WTC11 (cell line): ENCODE measurements around the gene KCNAB3. TPM values are rescaled to one million over a fixed set of nuclear protein-coding genes. Genes with fewer than 3 reads are reported as not detected.
A peak's percentile ranks its signal among the peaks of the same experiment; 100 is the strongest.

Experiments
- AFF4 ChIP-seq: sonication (generic); formaldehyde crosslinking; IDR thresholded peaks from 2 replicates; pipeline ENCODE4 v1.8.1; 2023; ENCODE audit warnings: mild to moderate bottlenecking, missing genetic modification reagents, borderline replicate concordance
- ARID4B ChIP-seq: sonication (generic); formaldehyde crosslinking; IDR thresholded peaks from 2 replicates; pipeline ENCODE4 v1.8.0; 2023; ENCODE audit warnings: missing genetic modification reagents, mild to moderate bottlenecking, borderline replicate concordance
- CBFB ChIP-seq: sonication (generic); formaldehyde crosslinking; IDR thresholded peaks from 2 replicates; pipeline ENCODE4 v1.8.1; 2022; ENCODE audit warnings: mild to moderate bottlenecking, low read depth, missing genetic modification reagents
- CDX4 ChIP-seq: fragments of 250-450 bp; sonication (Bioruptor Pico); IDR thresholded peaks from 2 replicates; pipeline ENCODE4 v1.9.0; 2021; ENCODE audit warnings: moderate library complexity, mild to moderate bottlenecking, inconsistent platforms, borderline replicate concordance
- E2F5 ChIP-seq: sonication (generic); formaldehyde crosslinking; IDR thresholded peaks from 2 replicates; pipeline ENCODE4 v1.8.1; 2022; ENCODE audit warnings: mild to moderate bottlenecking, moderate library complexity, missing genetic modification reagents
- HMGA2 ChIP-seq: fragments of 250-450 bp; sonication (Bioruptor Pico); IDR thresholded peaks from 2 replicates; pipeline ENCODE4 v1.4.0; 2021; ENCODE audit warnings: mild to moderate bottlenecking, moderate library complexity
- HMGXB4 ChIP-seq: sonication (generic); formaldehyde crosslinking; IDR thresholded peaks from 2 replicates; pipeline ENCODE4 v1.8.1; 2023; ENCODE audit warnings: mild to moderate bottlenecking, moderate library complexity, missing genetic modification reagents
- KAT7 ChIP-seq: sonication (generic); formaldehyde crosslinking; IDR thresholded peaks from 2 replicates; pipeline ENCODE4 v1.8.1; 2023; ENCODE audit warnings: missing genetic modification reagents, mild to moderate bottlenecking, borderline replicate concordance
- MAX ChIP-seq: sonication (generic); formaldehyde crosslinking; IDR thresholded peaks from 2 replicates; pipeline ENCODE4 v1.8.0; 2022; ENCODE audit warnings: mild to moderate bottlenecking, missing genetic modification reagents
- MLX ChIP-seq: sonication (generic); formaldehyde crosslinking; IDR thresholded peaks from 2 replicates; pipeline ENCODE4 v1.8.1; 2023; ENCODE audit warnings: mild to moderate bottlenecking, missing genetic modification reagents, moderate library complexity
- NR3C1 ChIP-seq: sonication (generic); formaldehyde crosslinking; conservative IDR thresholded peaks from 2 replicates; pipeline ENCODE4 v1.8.1; 2023; ENCODE audit warnings: low read depth, mild to moderate bottlenecking, missing genetic modification reagents
- PREB ChIP-seq: sonication (generic); formaldehyde crosslinking; IDR thresholded peaks from 2 replicates; pipeline ENCODE4 v1.8.1; 2022; ENCODE audit warnings: mild to moderate bottlenecking, missing genetic modification reagents, moderate library complexity, borderline replicate concordance
- RORB ChIP-seq: fragments of 250-450 bp; sonication (Bioruptor Pico); IDR thresholded peaks from 2 replicates; pipeline ENCODE4 v1.9.0; 2021; ENCODE audit warnings: mild to moderate bottlenecking
- SMAD3 ChIP-seq: sonication (generic); formaldehyde crosslinking; IDR thresholded peaks from 2 replicates; pipeline ENCODE4 v1.8.0; 2022; ENCODE audit warnings: missing genetic modification reagents, mild to moderate bottlenecking, borderline replicate concordance
- SMAD4 ChIP-seq: sonication (generic); formaldehyde crosslinking; IDR thresholded peaks from 2 replicates; pipeline ENCODE4 v1.8.0; 2022; ENCODE audit warnings: mild to moderate bottlenecking, missing genetic modification reagents
- USF1 ChIP-seq: sonication (generic); formaldehyde crosslinking; IDR thresholded peaks from 2 replicates; pipeline ENCODE4 v1.8.0; 2022; ENCODE audit warnings: mild to moderate bottlenecking, missing genetic modification reagents
- ZNF532 ChIP-seq: fragments of 250-450 bp; sonication (Bioruptor Pico); IDR thresholded peaks from 2 replicates; pipeline ENCODE4 v1.9.0; 2021; ENCODE audit warnings: mild to moderate bottlenecking, borderline replicate concordance
- total RNA-seq: library from RNA; stranded (reverse); gene quantifications from 3 replicates; pipeline ENCODE4 v1.2.3, GENCODE V29; 2021

Gene KCNAB3
- total RNA-seq, 1 experiment from 2014 or later = 3.2 TPM

GRCh38 chr17:7931709-7932482 is 2.2 kb upstream of the KCNAB3 start, which contains the start of the genes CNTROB and TRAPPC1 (continued):
- TF ChIP-seq NR3C1 = no peak
- no peak for TF ChIP-seq AFF4 (CRISPR knock-in tag)
- peak; percentile 40; the same call in 1 of the 2 replicates for TF ChIP-seq USF1
- TF ChIP-seq HMGA2 (CRISPR knock-in tag) = peak; percentile 75; the same call in 1 of the 2 replicates
- TF ChIP-seq RORB (CRISPR knock-in tag) = no peak
- TF ChIP-seq MAX (CRISPR knock-in tag) = peak; percentile 79
- TF ChIP-seq HMGXB4 (CRISPR knock-in tag) = 0 out of 2 replicates have a peak, but pooled peaks have one; percentile 52
- TF ChIP-seq CBFB (CRISPR knock-in tag) = no peak
- TF ChIP-seq KAT7 = no peak
- TF ChIP-seq ARID4B (CRISPR knock-in tag) = no peak; the same call in 1 of the 2 replicates
- no peak for TF ChIP-seq SMAD4 (CRISPR knock-in tag)
- no peak for TF ChIP-seq PREB (CRISPR knock-in tag)
- no peak for TF ChIP-seq MLX (CRISPR knock-in tag)
- no peak for TF ChIP-seq SMAD3 (CRISPR knock-in tag)
- no peak for TF ChIP-seq CDX4 (CRISPR knock-in tag)
- TF ChIP-seq ZNF532 (CRISPR knock-in tag) = no peak
- 0 out of 2 replicates have a peak, but pooled peaks have one; percentile 14 for TF ChIP-seq E2F5 (CRISPR knock-in tag)
